Right kidney (tissue), 1 donor: ENCODE measurements around the gene P2RX2.
A peak's percentile ranks its signal among the peaks of the same experiment; 100 is the strongest.

Source experiments
- DNase-seq: peaks from one replicate; pipeline ENCODE4 v3.0.0-alpha.2; 2016

Gene P2RX2

DNA sequence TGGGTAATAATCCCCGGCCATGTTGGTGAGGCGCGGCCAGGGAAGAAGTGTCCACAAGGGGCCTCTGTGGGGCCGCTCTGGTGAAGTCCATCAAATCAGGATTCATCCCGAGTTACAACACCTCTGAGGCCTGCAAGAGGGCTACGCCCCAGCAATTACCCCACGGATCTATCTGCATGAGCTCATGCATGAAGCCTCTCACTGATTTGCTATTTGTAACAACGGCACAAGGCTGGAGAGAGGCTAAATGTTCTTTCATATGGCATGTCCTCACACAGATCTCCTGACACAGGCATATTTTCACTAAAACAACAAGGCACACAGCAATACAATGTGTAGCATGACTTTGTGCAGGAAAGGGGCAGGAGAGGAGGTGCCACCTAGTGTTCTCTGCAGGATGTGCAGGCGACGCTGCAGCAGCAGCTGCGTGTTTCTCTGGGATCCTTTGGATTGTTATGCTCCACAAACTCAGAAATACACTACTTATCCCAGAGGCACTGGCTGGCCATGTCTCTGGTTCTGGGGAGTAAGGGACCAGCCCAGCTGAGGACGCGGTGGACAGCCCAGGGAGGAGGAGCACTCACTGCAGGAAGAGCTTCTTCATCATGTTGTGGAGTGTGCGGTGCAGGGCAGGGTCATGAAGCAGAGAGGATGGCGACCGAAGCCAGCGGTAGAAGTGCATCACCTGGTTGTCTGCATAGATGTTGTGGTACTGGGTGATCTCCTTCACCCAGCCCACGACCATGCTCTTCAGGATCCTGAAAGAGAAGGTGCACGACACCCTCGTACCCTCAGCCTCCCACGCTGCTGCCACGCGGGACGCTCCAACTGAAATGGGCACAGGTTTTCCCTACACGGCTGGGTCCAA lies 20.2 kb downstream of the P2RX2 start:
- DNase-seq = peak; percentile 58

DNA sequence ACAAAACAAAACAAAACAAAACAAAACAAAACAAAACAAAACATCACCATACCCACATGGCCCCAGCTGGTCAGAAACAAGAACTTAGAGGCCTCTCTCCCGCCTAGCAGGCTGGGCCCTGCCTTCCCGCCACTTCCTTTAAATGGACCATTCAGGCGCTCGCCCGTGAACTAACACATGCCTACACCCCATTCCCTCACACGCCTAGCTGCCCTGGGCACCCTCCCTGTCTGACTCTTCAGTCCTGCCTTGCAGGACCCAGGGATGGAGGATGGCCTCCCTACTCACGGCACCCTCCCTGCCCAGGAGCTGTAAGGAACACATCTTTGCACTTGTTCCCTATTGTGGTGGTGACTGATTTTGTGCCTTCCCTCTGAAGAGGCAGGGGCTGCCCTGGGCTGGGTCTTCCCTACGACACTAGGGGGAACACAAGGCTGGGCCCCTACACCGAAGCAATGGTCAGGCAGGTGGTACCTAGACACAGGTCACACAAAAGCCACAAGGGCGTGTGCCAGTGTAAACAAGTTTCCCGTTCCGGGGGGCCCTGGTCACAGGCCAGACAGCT lies 21.5 kb downstream of the P2RX2 start:
- DNase-seq = no peak

DNA sequence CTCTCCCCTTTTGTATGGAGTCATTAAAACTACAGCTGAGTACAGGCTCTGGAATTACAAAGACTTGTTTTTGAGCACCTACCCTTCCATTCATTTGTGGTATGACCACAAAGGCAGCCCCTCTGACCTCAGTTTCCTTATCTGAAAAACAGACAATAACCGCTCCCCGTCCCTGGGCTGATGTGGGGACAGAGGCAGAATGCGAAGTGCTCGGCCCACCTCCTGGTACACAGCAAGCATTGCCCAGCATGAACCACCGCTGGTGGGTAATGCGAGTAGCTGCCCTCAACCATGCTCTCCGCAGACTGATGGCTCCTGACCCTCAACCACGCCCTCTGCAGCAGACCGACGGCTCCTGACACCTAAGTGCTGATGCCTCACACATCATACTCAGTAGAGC lies 22.4 kb downstream of the P2RX2 start:
- no peak for DNase-seq

DNA sequence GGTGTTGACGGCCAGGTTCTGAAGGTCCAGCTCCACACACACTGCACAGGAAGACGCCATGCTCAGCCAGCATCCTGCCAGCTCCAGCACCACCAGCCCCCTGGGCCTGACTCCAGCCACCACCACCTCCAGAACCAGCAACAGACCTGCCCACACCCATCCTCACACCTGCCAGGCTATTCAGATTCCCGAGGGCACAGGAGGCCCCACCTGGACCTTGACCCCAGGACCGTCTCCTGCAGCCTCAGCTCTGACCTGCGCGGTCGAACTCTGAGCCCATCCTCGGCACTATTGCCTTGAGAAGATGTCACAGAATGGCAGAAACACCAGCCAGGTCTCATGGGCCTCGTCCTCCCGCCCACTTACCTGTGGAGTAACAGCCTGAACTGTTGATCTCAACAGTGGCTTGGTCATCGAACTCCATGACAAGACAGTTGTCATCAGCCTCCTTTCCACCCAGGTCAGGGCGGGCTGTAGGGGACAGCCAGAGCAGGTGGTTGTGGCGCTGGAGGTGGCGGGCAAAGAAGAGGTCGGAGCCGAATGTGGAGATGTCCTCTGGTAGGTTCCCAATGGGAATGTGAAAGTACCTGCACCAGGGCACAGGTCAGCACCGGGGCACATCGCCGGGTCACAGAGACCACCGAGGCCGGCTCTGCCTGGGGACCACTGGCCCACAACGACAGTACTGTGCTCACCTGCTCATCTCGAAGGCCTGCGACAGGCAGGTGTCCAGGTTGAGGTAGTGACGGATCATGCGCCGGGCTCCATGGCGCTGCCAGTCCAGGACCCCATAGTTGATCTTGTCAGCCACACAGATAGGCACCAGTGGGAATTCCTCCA lies 23.5 kb downstream of the P2RX2 start:
- DNase-seq = no peak

DNA sequence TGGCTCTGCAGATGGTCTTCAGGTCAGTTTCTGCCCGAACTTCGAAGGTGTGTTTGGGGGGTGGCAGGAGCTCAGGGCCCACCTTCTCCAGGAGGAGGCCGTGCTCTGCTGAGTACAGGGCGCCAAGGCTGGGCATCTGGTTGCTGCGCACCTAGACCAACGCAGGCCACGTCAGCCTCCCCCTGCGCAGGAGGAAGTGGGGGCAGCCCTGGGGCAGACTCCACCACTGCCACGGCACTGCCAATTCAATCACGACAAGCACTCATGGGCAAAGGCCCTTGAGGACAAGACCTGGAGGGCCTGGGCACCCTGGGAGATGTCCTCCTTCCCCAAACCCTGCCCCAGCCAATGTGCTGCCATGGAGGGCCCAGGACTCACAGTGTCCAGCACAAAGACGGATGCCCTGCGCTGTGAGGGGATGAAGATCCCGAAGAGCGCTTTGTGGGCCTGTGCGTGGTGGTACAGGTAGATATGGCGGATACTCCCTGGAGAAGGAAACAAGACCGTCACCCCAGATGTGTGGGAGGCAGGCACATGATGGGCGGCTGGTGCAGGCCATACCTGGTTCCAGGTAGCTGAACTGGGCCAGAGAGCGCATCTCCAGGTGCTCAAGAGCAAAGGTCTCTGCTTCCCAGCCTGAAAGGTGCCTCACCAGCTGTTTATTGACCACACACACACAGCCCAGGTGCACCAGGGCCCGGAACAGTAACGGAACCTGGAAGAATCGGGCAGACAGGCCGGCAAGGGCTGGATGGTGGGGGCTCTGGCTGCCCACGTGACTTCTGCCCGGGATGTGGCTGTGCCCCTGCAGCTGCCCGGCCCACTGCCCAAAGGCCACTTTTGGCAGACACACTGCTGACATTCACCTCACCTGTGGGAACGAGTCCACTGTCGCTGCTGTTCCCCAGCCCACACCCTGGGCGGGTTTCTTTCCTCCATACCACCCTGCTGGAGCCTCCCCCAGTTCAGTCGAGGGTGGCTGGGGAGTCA lies 24.6 kb downstream of the P2RX2 start:
- DNase-seq = no peak

DNA sequence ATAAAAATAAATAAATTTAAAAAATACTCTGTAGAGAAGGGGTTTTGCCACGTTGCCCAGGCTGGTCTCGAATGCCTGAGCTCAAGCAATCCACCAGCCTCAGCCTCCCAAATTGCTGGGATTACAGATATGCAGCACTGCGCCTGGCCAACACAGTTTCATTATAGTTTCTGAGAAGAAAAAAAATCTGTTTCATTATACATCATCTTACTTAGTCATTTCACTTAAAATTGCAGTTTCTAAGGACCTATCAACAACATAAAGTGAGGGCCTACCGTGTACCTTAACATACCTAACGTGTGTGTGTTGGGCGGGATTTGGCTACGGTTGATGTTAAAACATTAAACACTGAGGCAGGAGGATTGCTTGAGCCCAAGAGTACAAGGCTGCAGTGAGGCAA lies 28.3 kb downstream of the P2RX2 start:
- no peak for DNase-seq

DNA sequence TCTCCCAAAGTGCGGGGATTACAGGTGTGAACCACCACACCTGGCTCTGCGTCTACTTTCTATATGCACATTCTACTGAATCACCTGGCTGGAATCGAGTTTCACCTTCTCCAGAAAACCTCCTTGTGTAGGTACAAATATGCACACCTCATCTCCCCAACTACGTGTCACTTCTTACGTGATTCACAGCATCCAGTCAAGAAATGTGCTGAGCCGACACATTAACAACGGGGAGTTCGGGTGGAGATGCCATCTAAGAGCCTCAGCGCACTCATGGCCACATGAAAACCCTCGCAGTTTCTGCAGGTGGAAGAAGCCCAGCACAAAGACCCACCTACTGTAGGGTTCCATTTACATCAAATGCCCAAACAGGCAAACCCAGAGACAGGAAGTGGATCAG lies 29.3 kb downstream of the P2RX2 start:
- DNase-seq = no peak

DNA sequence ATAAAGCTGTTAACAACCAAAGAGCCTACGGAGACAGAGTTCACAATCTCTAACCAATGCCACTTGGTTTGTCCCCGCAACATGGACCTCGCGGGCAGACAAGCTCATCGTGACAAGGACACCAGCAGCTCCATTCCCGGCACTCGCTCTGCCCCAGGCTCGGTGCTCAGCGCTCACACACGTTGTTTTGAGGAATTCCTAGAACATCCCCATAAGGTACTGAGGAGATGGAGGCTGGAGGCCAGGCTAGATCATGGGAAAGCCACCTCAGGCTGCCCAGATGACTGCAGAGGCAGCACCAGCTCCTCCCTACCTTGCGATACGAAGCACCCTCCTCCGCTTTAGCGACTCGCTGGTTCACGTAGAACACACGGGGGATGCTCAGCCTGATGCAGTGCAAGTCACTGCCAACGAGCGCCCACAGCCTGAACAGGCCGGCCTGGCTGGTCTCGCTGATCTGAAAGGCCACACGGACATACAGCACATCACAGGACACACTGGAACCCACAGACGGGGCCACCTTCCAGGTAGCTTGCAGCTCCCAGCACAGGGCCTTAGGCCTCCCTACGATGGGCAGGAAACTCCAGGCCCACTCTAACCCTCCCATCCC lies 30.1 kb downstream of the P2RX2 start:
- no peak for DNase-seq

DNA sequence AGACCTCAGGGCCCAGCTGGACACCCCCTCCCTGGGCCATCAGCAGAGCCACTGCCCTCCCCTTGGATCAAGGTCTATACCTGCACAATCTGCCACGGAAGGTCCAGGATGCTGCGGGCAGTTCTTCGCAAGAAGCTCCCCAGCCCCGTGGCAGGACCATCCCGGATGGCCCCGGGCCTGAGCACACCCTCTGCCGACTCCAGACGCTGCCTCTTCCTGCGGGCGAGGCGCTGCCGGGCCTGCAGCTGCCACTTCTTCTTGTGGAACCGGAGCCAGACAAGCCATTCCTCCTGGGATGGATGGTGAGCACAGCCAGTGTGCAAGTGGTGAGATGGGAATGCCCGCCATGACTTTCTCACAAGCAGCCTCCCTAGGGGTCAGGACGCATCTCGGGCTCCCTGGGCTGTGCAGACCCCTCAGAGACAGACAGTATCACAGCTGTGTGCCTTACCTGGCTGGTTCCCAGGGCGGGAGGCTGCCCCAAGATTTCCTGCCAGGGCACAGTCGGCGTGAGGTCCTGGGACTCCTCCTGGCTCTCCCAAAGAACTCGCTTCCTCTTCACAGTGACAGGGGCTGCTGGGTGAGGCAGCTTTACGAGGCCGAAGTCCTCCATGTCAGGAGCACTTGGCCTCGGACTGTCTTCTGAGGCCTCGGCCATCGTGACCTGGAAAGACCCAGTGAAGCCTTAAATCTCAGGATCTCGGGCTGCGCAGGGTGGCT lies 30.8 kb downstream of the P2RX2 start:
- DNase-seq = no peak

DNA sequence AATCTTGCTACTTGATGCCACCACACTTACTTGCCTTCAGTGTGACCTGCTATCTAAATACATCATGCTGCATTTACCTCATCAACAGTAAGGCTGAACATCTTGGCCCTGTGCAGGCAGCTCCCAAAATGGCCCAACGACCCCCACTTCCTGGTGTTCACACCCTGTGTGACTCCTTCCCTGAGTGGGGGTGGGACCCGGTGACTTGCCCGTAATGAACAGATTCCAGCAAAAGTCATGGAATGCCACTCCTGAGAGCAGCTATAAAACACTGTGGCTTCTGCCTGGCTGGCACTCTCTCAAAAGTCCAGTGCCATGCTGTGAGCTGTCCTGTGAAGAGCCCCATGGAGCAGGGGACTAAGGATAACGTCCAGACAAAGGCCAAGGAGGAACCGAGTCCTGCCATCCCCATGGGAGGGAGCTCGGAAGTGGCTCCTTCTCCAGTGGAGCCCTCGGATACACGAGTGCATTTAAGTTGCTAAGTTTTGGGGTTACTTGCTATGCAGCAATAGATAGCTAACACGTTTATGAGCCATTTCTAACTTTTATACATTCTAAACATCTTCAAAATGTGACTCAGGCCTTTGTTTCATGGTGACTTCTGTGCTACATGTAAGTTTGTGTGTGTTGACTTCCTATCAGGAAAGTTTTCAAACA lies 33.0 kb downstream of the P2RX2 start:
- DNase-seq = no peak

DNA sequence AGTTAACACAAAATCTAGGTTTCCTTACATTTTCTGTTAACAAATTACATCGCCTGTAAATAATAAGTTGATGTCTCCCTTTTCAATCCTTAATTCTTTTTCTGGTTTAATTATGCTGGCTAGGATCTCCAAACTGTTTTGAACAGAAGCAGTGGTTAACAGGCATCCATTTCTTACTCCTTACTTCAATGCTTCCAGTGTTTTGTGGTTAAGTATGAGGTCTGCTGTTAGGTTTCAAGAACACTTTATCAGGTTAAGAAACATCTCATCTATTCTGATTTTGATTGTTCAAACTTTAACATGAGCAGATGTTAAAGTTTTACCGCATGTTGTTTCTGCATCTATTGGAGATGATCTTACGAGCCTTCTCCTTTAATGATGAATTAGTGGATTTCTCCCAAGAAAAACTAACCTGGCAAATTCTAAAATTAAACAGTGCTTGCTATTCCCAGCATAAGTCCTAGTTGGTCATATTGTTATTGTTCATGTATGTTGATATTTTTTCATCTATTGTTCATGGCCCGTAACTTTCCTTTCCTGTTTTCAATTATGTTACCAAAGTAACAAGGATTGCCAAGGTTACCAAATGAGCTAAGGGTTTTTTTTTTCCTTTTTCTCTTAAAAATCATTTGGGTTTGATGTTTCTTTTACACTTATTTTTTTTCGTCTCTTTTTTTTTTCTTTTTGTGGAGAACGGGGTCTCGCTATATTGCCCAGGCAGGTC lies 35.2 kb downstream of the P2RX2 start:
- no peak for DNase-seq

DNA sequence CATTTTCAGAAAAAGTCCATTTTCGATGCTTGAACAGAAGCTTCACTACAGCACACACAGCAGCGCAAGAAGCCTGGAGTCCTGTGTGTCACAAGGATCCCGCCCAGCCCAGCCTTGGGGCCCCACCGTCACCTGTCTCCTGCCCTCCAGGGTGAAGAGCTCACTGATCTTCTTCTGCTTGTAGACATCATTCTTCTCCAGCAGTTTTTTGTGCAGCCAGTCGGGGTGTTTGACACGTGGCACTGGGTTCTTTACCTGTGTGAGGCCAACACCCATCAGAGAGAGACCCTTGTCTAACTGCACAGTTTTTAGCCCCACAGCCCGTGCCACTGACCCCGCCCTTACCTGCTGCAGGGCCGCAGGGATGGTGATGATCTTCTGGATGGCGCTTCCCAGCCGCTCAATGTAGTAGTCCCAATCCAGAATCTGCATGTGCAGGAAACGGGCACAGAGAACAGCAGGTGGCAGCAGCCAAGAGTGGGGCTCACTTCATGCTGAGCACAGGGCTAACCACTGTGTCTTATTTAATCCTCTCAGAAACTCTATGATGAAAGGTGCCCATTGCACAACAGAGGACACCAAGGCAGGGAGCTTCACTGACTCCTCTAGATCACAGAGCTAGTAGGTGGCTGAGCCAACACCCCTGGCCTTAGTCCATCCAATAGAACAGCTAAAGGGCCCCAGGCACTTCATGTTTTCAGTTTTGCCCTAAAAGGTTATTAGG lies 38.6 kb downstream of the P2RX2 start:
- DNase-seq = no peak

DNA sequence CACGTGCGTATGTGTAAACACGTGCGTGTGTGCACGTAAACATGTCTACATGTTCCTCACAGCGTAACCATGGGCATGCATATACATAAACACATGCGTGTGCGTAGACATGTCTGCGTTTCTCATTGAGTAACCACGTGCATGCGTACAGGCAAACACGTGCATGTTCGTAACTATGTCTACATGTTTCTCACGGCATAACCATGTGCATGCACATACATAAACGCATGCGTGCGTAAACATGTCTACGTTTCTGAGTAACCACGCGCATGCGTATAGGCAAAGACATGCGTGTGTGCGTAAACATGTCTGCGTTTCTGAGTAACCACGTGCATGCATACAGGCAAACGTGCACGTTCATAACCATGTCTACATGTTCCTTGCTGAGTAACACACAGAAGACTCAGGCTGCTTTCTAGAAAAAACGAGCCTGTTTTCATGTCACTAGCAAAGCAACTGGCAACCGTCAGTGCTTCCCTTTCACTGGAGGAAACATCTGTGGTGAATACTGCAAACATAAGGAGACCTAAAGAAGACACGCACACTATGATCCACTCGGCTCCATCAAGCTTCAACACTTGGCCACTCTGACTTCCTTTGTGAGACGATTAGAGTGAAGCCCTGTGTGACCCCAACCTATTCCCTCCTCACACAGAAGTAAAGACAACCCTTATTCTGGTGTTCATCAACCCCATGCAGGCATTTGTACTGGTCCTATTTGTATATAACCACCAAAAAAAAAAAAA lies 39.7 kb downstream of the P2RX2 start:
- DNase-seq = no peak

DNA sequence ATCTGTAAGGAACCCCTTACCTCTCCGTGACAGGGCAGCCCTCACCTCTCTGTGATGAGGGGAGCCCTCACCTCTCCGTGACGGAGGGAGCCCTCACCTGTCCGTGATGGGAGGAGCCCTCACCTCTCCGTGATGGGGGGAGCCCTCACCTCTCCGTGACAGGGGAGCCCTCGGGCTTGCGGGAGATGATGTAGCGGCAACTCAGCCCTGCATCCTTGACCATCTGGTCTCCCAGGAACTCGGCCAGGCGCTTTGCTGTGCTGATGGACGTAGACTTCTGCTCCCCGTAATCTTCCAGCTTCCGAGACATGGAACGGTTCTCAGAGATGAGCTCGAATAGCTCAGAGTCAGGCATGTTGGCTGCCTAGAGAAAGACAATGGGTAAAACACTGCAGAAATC lies 40.6 kb downstream of the P2RX2 start:
- DNase-seq = no peak

DNA sequence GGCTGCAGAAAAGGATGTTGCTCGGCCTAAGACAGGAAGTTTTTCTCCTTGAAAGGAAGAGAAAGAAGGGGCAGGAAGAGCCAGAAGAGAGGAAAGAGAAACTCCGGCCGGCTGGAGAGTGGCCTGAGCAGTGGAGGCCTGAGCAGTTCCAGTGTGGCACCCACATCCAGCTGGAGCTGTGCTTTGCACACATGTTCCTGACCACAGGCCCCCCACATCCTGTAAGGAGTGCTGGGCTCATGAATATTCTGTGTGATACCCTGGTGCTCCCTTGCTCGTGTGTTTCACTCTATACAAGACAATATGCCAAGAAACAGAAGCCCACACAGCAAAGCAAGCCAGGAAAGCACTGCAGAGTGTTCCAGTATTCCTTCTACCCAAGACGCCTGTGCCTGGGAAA lies 41.5 kb downstream of the P2RX2 start:
- no peak for DNase-seq

DNA sequence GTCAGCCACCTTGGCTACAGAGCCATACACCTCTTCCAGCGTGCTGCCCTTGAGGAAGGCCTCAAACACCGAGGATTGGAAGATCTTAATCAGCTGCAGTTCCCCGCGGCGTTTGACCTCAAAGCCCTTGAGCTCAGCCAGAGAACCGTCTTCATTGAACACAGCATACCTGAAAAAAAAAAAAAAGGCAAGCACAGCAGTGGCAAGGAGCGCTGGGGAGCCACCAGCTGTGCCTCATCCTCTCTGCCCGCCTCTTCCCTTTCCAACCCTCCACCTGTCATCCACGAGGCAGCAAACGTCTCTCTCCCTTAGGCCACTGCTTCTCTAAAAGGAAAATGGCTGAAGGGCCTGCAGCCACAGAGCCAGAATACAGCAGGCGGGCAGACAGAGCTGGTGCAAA lies 42.4 kb downstream of the P2RX2 start:
- DNase-seq = no peak

DNA sequence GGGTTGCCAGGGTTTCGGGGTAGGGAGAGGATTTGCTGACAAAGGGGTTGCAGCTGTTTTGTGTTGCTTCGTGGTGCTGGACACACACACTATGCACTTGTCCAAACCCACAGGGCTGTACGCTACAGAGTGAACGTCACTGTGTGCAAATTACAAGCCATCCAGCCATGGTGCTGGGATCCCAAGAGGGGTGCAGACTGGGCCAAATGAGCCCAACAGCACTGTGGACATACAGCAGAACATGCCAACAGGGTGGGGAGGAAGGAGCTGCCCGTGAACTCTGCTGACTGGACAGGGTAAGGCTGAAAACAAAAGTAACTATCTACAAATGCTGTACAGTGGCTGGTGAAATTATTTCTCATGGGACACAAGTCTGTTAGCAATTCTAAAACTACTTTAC lies 43.4 kb downstream of the P2RX2 start:
- DNase-seq = no peak
